ENCODE data around the gene SPIB. TPM values are rescaled to one million over a fixed set of nuclear protein-coding genes. Genes with fewer than 3 reads are reported as not detected.
"Not testable (repeated sequence)": the region's sequence is repeated elsewhere in the genome, so short reads cannot be mapped to it uniquely, and the experiment has no call there.

Gene SPIB
- total RNA-seq, 1 donor from 2014 or later: 1.3 TPM

DNA sequence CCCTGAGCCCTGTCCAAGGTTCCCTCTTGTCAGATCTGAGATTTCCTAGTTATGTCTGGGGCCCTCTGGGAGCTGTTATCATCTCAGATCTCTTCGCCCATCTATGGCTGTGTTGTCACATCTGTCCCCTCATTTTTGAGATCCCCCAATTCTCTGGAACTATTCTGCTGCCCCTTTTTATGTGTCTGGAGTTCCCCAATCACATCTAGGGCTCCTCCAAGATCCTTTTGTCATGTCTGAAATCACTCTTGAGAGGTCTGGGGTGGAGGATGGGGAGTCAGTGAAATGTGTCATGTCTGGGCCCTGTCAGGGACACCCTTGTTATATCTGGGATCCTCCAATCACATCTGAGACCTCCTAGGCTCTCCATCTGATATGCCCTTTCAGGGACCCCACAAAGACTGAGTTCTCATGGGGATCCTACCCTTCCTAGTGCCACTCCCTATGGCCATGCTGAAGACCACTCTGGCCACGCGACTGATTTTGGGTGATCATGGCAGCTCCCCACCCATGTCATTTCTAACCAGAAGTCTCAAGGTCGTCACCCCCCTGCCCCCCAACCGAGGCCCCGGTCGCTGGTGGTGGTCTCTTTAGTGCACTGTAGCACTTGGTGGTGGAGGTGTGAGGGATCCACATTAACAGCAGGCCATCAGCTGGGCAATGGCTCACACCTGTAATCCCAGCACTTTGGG is 10.2 kb downstream of the SPIB start:
- Mint-ChIP-seq H3K9me3 (no peaks in the 10 kb centered on the region), H3K27me3 (ENCODE audit: insufficient read depth) (peaks cover 13% of the 10 kb centered on the region), H3K4me3 (peak overlapping the region; percentile 24), H3K36me3 (ENCODE audit: low read depth) (no peaks in the 10 kb centered on the region), H3K4me1 (ENCODE audit: low read depth) (peaks cover 12% of the 10 kb centered on the region), H3K27ac (no peak overlapping the region)
- DNase-seq (ENCODE audit: low spot score): no peak
- intact Hi-C loops (cut with micrococcal nuclease): no loop called here

DNA sequence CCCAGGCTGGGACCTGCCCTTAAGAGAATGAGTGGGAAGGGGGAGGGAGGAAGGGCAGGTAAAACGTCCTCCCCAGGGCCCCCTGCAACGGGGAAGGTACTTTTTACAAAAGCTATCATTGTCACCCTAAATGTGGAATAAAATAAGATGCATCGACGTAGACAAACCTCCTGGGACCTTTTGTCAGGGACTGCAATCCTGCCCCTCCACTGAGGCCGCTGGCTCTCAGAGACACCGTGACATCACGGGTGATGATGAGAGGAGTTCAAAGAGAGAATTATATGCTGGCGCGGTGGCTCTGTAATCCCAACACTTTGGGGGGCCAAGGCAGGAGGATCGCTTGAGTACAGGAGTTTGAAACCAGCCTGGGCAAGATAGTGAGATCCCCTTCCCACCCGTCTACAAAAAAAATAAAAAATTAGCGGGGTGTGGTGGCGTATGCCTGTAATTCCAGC is 12.2 kb downstream of the SPIB start:
- peaks cover 13% of the 10 kb centered on the region for H3K27me3 Mint-ChIP-seq (ENCODE audit: insufficient read depth)
- no peak for DNase-seq (ENCODE audit: low spot score)
- peaks cover 12% of the 10 kb centered on the region for H3K4me1 Mint-ChIP-seq (ENCODE audit: low read depth)
- no peaks in the 10 kb centered on the region for H3K36me3 Mint-ChIP-seq (ENCODE audit: low read depth)
- no peaks in the 10 kb centered on the region for H3K9me3 Mint-ChIP-seq
- H3K27ac Mint-ChIP-seq: peak overlapping the region; percentile 93
- intact Hi-C loops (cut with micrococcal nuclease): loop anchor here (1.0 to 2.0 kb wide), 5 partner anchors 30 to 80 kb away; partner anchors contain the start of genes EMC10, GARIN5A, JOSD2 and POLD1
- H3K4me3 Mint-ChIP-seq: peak overlapping the region; percentile 89

DNA sequence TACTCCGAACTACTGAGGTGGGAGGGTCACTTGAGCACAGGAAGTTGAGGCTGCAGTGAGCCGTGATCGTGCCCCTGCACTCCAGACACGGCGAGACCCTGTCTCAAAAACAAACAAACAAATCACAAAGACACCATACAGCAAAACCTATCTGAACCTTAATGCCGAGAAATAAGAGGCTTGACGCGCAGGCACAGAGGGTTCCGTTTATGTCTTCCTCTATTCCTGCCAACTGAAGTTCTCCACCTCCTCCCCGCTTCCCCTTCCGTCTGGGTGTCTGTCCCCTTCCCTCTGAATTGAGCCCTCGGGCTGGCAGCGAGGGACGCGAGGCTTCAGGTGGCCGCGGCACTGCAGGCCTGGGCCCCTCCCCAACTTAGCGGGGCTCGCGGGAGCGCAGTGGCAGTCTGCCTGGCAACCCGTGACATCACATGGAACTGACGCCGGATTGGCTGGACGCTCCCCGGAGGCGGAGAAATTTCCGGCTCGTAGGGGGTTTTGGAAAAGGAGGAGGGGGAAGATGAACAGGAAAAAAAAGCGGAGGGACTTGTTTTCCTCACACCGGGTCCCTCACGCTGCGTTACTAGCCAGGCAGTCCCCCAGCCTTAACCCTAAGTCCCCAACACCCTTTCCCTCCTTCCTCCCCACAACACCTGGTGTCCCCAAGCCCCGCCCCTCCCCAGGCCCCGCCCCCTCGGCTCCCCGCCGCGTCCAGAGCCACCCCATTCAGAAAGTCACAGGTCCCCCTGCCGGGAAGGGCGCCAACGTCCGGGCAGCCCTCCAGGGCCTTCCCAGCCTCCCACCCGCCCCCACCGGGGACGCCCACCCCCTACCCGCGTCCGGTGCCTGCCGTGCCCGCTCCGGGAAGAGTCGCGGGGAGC is 12.8 kb downstream of the SPIB start:
- Mint-ChIP-seq H3K27me3 (ENCODE audit: insufficient read depth) (peaks cover 13% of the 10 kb centered on the region), H3K27ac (peak overlapping the region; percentile 93), H3K4me3 (peak overlapping the region; percentile 89), H3K9me3 (no peaks in the 10 kb centered on the region), H3K36me3 (ENCODE audit: low read depth) (no peaks in the 10 kb centered on the region), H3K4me1 (ENCODE audit: low read depth) (peaks cover 12% of the 10 kb centered on the region)
- intact Hi-C loops (cut with micrococcal nuclease): loop anchor here (1.0 to 2.0 kb wide), 5 partner anchors 29 to 79 kb away; partner anchors contain the start of genes EMC10, GARIN5A, JOSD2 and POLD1
- DNase-seq (ENCODE audit: low spot score): peak; percentile 88

DNA sequence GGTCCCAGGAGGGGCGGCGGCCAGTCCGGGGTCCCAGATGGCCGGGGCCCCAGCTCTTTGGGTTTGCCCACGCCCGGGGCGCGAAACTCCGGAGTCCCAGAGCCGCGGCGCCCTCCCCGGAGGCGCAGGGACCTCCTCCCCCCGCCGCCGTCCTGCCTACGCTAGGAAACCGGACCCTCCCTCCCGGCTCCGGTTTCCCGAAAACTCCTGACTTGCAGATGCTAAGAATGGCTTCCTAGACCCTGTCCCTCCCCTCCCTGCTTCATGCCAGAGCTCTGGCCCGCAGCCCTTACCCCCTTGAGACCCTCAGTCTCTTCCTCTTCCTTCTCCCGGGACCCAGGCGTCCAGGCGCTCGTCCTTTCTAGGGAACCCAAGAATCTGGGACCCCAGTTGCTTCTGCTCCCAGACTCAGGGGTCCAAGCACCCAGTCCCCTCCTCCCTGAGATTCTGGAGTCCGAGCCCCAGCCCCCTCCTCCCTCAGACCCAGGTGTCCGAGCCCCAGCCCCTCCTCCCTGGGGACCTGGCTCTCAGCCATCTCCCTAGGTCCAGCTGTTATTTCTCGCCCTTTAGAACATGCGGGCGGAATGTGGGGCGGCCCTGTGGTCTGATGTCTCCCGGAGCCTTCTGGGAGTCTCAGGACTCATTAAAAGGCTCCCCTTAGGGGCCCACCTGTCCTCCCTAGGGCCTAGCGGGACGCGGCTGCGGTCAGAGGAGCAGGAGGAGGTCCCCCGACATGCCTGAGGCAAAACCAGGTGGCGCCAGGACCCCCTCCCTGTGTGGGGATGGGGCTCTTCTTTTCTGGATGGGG is 13.7 kb downstream of the SPIB start, which contains the start of gene MYBPC2:
Gene MYBPC2, plus strand, starts transcription at position 672 of the 808 bp plus-strand sequence. Its CDS starts 62 bp downstream, at position 734.
- intact Hi-C loops (cut with micrococcal nuclease): no loop called here
- no peaks in the 10 kb centered on the region for H3K36me3 Mint-ChIP-seq (ENCODE audit: low read depth)
- no peak for DNase-seq (ENCODE audit: low spot score)
- H3K27ac Mint-ChIP-seq: peak within 1 kb of the TSS; percentile 93
- H3K9me3 Mint-ChIP-seq: no peaks in the 10 kb centered on the region
- peak within 1 kb of the TSS; percentile 89 for H3K4me3 Mint-ChIP-seq
- H3K27me3 Mint-ChIP-seq (ENCODE audit: insufficient read depth): peaks cover 13% of the 10 kb centered on the region
- peaks cover 12% of the 10 kb centered on the region for H3K4me1 Mint-ChIP-seq (ENCODE audit: low read depth)

DNA sequence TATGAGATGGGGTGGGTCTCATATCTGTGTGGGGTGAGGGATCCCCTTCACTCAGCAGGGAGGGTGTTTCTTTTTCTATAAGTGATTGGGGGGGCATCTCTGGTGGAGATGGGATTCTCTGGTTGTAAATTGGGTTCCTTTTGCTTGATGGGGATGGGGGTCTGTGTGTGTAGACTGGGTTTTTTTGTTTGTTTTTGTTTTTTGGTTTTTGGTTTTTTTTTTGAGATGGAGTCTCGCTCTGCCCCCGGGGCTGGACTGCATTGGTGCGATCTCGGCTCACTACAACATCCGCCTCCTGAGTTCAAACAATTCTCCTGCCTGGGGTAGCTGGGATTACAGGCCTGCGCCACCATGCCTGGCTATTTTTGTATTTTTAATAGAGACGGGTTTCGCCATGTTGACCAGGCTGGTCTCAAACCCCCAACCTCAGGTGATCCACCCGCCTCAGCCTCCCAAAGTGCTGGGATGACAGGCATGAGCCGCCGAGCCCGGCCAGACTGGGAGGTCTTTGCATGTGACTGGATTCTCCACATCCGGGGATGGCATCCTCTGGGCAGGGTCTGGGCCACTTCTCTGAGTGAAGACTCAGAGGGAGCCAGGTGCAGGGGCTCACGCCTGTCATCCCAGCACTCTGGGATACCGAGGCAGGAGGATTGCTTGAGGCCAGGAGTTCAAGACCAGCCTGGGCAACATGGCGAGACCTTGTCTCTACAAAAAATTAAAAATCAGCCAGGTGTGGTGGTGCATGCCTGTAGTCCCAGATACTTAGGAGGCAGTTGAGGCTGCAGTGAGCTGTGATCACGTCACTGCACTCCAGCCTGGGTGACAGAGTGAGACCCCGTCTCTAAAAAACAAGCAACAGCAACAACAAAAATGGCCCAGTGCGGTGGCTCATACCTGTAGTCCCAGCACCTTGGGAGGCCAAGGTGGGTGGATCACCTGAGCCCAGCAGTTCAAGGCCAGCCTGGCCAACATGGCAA is 14.8 kb downstream of the SPIB start:
- Mint-ChIP-seq H3K27me3 (ENCODE audit: insufficient read depth) (peaks cover 15% of the 10 kb centered on the region), H3K9me3 (no peaks in the 10 kb centered on the region), H3K4me3 (peak overlapping the region; percentile 82), H3K36me3 (ENCODE audit: low read depth) (no peaks in the 10 kb centered on the region), H3K4me1 (ENCODE audit: low read depth) (peaks cover 12% of the 10 kb centered on the region), H3K27ac (peak overlapping the region; percentile 72)
- no peak for DNase-seq (ENCODE audit: low spot score)
- intact Hi-C loops (cut with micrococcal nuclease): no loop called here

DNA sequence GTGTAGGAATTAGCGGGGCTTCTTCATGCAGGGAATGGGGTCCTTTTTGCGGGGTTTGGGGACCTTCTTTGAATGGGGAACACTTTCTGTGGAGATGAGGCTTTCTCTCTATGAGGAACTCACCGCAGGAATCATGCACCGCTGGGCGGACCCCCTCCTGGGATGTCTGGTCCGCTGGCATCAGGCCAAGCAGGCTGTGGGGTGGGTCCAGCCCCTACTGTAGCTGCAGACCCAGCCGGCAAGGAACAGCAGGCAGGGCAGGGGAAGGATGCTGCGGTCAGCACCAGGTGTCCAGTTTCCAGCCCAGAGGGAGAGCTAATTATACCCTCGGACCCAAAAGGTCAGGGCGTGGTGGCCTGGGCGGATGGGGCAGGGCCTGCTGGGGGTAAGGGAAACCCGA is 15.8 kb downstream of the SPIB start:
- Mint-ChIP-seq H3K27ac (no peak overlapping the region), H3K36me3 (ENCODE audit: low read depth) (no peaks in the 10 kb centered on the region), H3K4me3 (no peak overlapping the region), H3K27me3 (ENCODE audit: insufficient read depth) (peaks cover 14% of the 10 kb centered on the region), H3K4me1 (ENCODE audit: low read depth) (peaks cover 12% of the 10 kb centered on the region), H3K9me3 (no peaks in the 10 kb centered on the region)
- intact Hi-C loops (cut with micrococcal nuclease): no loop called here
- DNase-seq (ENCODE audit: low spot score): no peak

DNA sequence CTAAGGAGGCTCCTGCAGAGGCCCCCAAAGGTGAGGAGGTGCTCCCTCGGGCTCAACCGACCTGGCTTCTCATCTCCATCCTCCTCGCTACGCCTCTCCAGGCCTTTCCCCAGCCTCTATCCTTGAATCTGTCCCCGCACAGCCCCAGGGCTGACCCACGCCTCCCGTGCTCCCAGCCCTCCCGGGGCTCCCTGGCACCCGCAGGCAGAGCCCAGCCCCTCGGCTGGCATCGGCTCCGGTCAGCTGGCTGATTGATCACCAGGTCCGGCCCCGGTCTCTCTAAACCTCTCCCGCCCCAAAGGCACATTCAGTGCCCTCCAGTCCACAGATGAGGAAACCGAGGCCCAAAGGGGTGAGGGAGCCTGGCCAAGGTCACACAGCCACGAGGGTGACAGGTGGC is 16.5 kb downstream of the SPIB start:
- no peak for DNase-seq (ENCODE audit: low spot score)
- peaks cover 12% of the 10 kb centered on the region for H3K4me1 Mint-ChIP-seq (ENCODE audit: low read depth)
- H3K27ac Mint-ChIP-seq: no peak overlapping the region
- no peaks in the 10 kb centered on the region for H3K9me3 Mint-ChIP-seq
- H3K36me3 Mint-ChIP-seq (ENCODE audit: low read depth): no peaks in the 10 kb centered on the region
- H3K4me3 Mint-ChIP-seq: no peak overlapping the region
- H3K27me3 Mint-ChIP-seq (ENCODE audit: insufficient read depth): peaks cover 10% of the 10 kb centered on the region
- intact Hi-C loops (cut with micrococcal nuclease): no loop called here

DNA sequence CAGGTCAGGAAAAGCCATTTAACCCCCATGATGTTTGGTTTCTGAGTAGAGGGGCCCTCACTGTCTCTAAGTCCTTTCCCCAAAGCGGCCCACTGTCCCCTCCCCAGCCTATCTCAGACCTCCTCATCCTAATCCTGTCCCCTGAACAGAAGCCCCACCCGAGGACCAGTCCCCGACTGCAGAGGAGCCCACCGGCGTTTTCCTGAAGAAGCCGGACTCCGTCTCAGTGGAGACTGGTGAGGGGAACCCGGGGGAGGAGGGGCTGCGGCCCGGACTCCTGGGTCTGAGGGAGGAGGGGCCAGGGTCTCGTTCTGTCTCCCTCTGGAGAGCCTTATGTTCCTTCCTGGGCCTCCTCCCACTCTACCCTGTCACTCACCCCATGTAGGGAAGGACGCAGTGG is 16.9 kb downstream of the SPIB start:
- H3K4me1 Mint-ChIP-seq (ENCODE audit: low read depth): peaks cover 11% of the 10 kb centered on the region
- H3K27me3 Mint-ChIP-seq (ENCODE audit: insufficient read depth): peaks cover 8% of the 10 kb centered on the region
- DNase-seq (ENCODE audit: low spot score): no peak
- H3K9me3 Mint-ChIP-seq: no peaks in the 10 kb centered on the region
- intact Hi-C loops (cut with micrococcal nuclease): no loop called here
- H3K36me3 Mint-ChIP-seq (ENCODE audit: low read depth): no peaks in the 10 kb centered on the region
- H3K4me3 Mint-ChIP-seq: no peak overlapping the region
- H3K27ac Mint-ChIP-seq: no peak overlapping the region

DNA sequence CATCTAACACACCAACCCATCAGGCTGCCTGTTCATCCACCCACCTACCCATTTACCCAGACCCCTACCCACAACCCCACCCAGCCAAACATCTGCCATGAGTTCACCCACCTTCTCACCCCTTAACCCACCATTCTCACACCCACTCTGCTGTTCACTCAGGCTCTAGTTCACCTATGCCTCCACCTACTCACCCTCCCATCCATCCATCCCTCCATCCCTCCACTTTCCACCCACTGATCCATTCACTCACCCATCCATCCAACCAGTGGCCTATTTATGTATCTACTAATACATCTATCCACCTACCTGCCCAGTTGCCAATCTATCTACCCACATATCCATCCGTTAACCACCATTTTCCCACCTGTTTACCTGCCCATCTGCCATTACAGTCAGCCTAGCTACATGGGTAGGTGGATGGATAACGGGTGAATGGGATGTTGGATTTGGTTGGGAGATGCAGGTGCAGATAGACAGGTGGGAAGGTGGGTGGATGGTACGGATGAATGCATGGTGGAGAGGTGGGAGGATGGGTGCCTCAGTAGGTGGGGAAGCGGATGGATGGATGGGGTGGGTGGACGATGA is 19.2 kb downstream of the SPIB start:
- Mint-ChIP-seq H3K4me1 (ENCODE audit: low read depth) (no peaks in the 10 kb centered on the region), H3K27ac (no peak overlapping the region), H3K9me3 (no peaks in the 10 kb centered on the region), H3K27me3 (ENCODE audit: insufficient read depth) (peaks cover 10% of the 10 kb centered on the region), H3K36me3 (ENCODE audit: low read depth) (no peaks in the 10 kb centered on the region), H3K4me3 (no peak overlapping the region)
- no peak for DNase-seq (ENCODE audit: low spot score)
- intact Hi-C loops (cut with micrococcal nuclease): no loop called here

DNA sequence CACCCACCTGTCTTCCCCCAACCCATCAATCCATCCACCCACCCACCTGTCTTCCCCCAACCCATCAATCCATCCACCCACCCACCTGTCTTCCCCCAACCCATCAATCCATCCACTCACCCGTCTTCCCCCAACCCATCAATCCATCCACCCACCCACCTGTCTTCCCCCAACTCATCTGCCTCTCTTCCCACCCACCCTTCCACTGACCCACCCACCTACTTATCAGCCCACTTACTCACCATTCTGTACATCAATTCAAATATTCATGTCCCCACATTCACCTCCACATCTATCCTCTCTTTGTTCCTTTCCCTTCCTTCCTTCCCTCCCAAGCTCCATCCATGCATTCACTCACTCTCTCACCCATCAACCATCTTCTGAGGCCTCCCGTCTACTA is 20.4 kb downstream of the SPIB start:
- DNase-seq (ENCODE audit: low spot score); H3K4me1 Mint-ChIP-seq (ENCODE audit: low read depth); H3K9me3 Mint-ChIP-seq; H3K4me3 Mint-ChIP-seq; intact Hi-C loops (cut with micrococcal nuclease); H3K27ac Mint-ChIP-seq; H3K27me3 Mint-ChIP-seq (ENCODE audit: insufficient read depth); H3K36me3 Mint-ChIP-seq (ENCODE audit: low read depth): not testable (repeated sequence)

DNA sequence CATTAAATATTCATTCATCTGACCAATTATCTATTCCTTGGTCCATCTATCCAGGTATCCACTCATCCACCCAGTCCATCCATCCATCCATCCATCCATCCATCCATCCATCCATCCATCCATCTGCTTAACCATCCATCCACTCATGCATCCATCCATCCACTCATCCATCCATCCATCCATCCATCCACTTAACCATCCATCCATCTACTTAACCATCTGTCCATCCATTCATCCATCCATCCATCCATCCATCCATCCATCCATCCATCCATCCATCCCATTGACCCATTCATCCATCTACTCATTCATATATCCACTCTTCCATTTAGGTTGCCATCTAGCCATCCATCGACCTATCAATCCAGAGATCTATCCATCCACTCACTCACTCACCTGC is 25.3 kb downstream of the SPIB start:
- Mint-ChIP-seq H3K36me3 (ENCODE audit: low read depth) (no peaks in the 10 kb centered on the region), H3K4me1 (ENCODE audit: low read depth) (no peaks in the 10 kb centered on the region), H3K27me3 (ENCODE audit: insufficient read depth) (peaks cover 3% of the 10 kb centered on the region), H3K27ac (no peak overlapping the region), H3K9me3 (no peaks in the 10 kb centered on the region), H3K4me3 (no peak overlapping the region)
- DNase-seq (ENCODE audit: low spot score): no peak
- intact Hi-C loops (cut with micrococcal nuclease): no loop called here

Measured in activated T-helper 1 cell treated with anti-CD3 and anti-CD28 coated beads, Interleukin-12 subunit alpha, Interleukin-12 subunit beta, Interleukin-2, Interleukin-4 antibody, amounts not matched to agents 30 ng/mL and 10 ng/mL and 1 ng/mL, durations not matched to agents 14 hours and 24 hours and 36 hours (primary cell).